IPS DF 4.7 (cell line): ENCODE measurements around the gene PITPNM3.

ENCODE experiments used
- DNase-seq: peaks from one replicate; pipeline ENCODE4 v3.0.0-alpha.2; 2013; ENCODE audit warnings: low spot score; ENCODE audit errors: extremely low read depth

PITPNM3 gene

GRCh38 chr17:6444571-6445335, 111.6 kb downstream of the PITPNM3 start:
- DNase-seq: no peak

- no peak for DNase-seq
Measured at GRCh38 chr17:6443692-6444570, 112.4 kb downstream of the PITPNM3 start, which contains the start of gene PIMREG. Gene PIMREG, plus strand, starts transcription at chr17:6444455. Its CDS starts 656 bp downstream, at chr17:6445111.

- no peak for DNase-seq
Measured at GRCh38 chr17:6442775-6443174, 113.6 kb downstream of the PITPNM3 start.

GRCh38 chr17:6439951-6440350, 116.4 kb downstream of the PITPNM3 start:
- DNase-seq: no peak

GRCh38 chr17:6437956-6438355, 118.4 kb downstream of the PITPNM3 start:
- no peak for DNase-seq

- no peak for DNase-seq
Measured at GRCh38 chr17:6437466-6437865, 118.9 kb downstream of the PITPNM3 start.

GRCh38 chr17:6435968-6436367, 120.4 kb downstream of the PITPNM3 start:
- no peak for DNase-seq

- no peak for DNase-seq
Measured at GRCh38 chr17:6435051-6435450, 121.3 kb downstream of the PITPNM3 start, which contains the start of gene AIPL1. Gene AIPL1, minus strand, starts transcription at chr17:6435121. Its CDS starts 17 bp downstream, at chr17:6435104.

- no peak for DNase-seq
Measured at GRCh38 chr17:6430769-6431168, 125.6 kb downstream of the PITPNM3 start.

GRCh38 chr17:6429266-6429665, 127.1 kb downstream of the PITPNM3 start:
- no peak for DNase-seq

- DNase-seq: no peak
Measured at GRCh38 chr17:6428207-6428965, 128.0 kb downstream of the PITPNM3 start.

GRCh38 chr17:6427279-6427781, 129.0 kb downstream of the PITPNM3 start:
- no peak for DNase-seq

GRCh38 chr17:6426356-6427101, 129.8 kb downstream of the PITPNM3 start:
- DNase-seq: no peak

- no peak for DNase-seq
Measured at GRCh38 chr17:6425407-6425806, 130.9 kb downstream of the PITPNM3 start.

- DNase-seq: no peak
Measured at GRCh38 chr17:6423931-6424330, 132.4 kb downstream of the PITPNM3 start.

- DNase-seq: no peak
Measured at GRCh38 chr17:6422654-6423241, 133.6 kb downstream of the PITPNM3 start.

- no peak for DNase-seq
Measured at GRCh38 chr17:6421700-6422604, 134.4 kb downstream of the PITPNM3 start.

GRCh38 chr17:6420173-6420641, 136.1 kb downstream of the PITPNM3 start:
- DNase-seq: no peak

- no peak for DNase-seq
Measured at GRCh38 chr17:6415616-6416015, 140.7 kb downstream of the PITPNM3 start.
